Ureter (tissue), 1 donor: ENCODE results near the gene ABCG1. TPM values are rescaled to one million over a fixed set of nuclear protein-coding genes. Genes with fewer than 3 reads are reported as not detected.
"Not testable (repeated sequence)": the region's sequence is repeated elsewhere in the genome, so short reads cannot be mapped to it uniquely, and the experiment has no call there.

ENCODE experiments used
- DNase-seq: peaks from one replicate; pipeline ENCODE4 v3.0.0-alpha.2; 2020; ENCODE audit warnings: low spot score
- total RNA-seq: library from RNA; stranded (reverse); gene quantifications from one replicate; pipeline ENCODE4 v1.2.4, GENCODE V29; 2023
- donor health status: DM: yes; HTN: yes; CAD: no.

Gene ABCG1
- total RNA-seq, 1 donor from 2014 or later, result 20.1 TPM

- DNase-seq, result no peak
Measured at GRCh38 chr21:42291003-42291750, 72.2 kb downstream of the ABCG1 start.

GRCh38 chr21:42291751-42292562, 73.0 kb downstream of the ABCG1 start:
- DNase-seq, result no peak

GRCh38 chr21:42292563-42293142, 73.7 kb downstream of the ABCG1 start:
- not testable (repeated sequence) for DNase-seq

- DNase-seq, result no peak
Measured at GRCh38 chr21:42293649-42294272, 74.8 kb downstream of the ABCG1 start.

GRCh38 chr21:42294273-42294880, 75.4 kb downstream of the ABCG1 start:
- no peak for DNase-seq

- no peak for DNase-seq
Measured at GRCh38 chr21:42295845-42296244, 76.9 kb downstream of the ABCG1 start.

GRCh38 chr21:42296501-42296900, 77.6 kb downstream of the ABCG1 start:
- no peak for DNase-seq

GRCh38 chr21:42297377-42297776, 78.4 kb downstream of the ABCG1 start:
- no peak for DNase-seq

- no peak for DNase-seq
Measured at GRCh38 chr21:42298237-42298636, 79.3 kb downstream of the ABCG1 start.

- no peak for DNase-seq
Measured at GRCh38 chr21:42298657-42299056, 79.7 kb downstream of the ABCG1 start.

- DNase-seq, result no peak
Measured at GRCh38 chr21:42299324-42300044, 80.5 kb downstream of the ABCG1 start.

- DNase-seq, result no peak
Measured at GRCh38 chr21:42300045-42300583, 81.2 kb downstream of the ABCG1 start.

GRCh38 chr21:42300956-42301355, 82.0 kb downstream of the ABCG1 start:
- DNase-seq, result no peak

- no peak for DNase-seq
Measured at GRCh38 chr21:42301371-42302075, 82.6 kb downstream of the ABCG1 start.

- no peak for DNase-seq
Measured at GRCh38 chr21:42302076-42302650, 83.2 kb downstream of the ABCG1 start.

- DNase-seq, result no peak
Measured at GRCh38 chr21:42302794-42303193, 83.9 kb downstream of the ABCG1 start.

- DNase-seq, result no peak
Measured at GRCh38 chr21:42303443-42303842, 84.5 kb downstream of the ABCG1 start.

- DNase-seq, result no peak
Measured at GRCh38 chr21:42304556-42305454, 85.9 kb downstream of the ABCG1 start.

- DNase-seq, result no peak
Measured at GRCh38 chr21:42305707-42306147, 86.8 kb downstream of the ABCG1 start.
